DND-41 (cell line): ENCODE measurements around the gene FBRSL1.

Experiments used
- EZH2 ChIP-seq: IDR thresholded peaks from 3 replicates; pipeline ENCODE4 v1.6.1; 2012; ENCODE audit warnings: borderline replicate concordance, low read depth, mild to moderate bottlenecking, moderate library complexity, low read length, inconsistent platforms; ENCODE audit not compliant: severe bottlenecking
- TF ChIP-seq, protein P1 (sequence below): IDR thresholded peaks from 2 replicates; pipeline ENCODE4 v1.5.1; 2012; ENCODE audit warnings: borderline replicate concordance, low read length, moderate library complexity, mild to moderate bottlenecking; ENCODE audit not compliant: poor library complexity, severe bottlenecking; ENCODE audit errors: extremely low read depth

DNA sequence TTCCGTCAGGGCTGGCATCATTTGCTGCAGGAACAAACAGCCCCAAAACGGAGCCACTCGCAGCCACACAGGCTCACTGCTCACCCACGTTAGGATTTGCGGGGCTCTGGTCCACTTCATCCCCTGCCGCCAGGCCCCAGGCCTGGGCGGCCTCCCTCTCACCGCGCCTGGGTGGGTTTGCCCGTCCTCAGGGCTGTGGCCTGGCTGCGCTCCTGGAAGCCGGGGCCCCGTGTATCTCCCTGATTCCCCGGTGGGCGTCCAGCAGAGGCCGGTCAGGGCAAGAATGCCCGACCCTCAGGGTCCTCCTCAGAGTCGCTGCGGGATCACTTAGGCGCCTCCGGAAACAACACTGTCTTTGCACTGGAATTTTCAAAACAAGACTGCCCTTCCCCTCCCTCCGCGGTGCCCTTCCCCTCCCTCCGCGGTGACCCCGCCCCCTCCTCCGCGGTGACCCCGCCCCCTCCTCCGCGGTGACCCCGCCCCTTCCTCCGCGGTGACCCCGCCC lies 15.7 kb upstream of the FBRSL1 start:
- TF ChIP-seq, protein P1, sequence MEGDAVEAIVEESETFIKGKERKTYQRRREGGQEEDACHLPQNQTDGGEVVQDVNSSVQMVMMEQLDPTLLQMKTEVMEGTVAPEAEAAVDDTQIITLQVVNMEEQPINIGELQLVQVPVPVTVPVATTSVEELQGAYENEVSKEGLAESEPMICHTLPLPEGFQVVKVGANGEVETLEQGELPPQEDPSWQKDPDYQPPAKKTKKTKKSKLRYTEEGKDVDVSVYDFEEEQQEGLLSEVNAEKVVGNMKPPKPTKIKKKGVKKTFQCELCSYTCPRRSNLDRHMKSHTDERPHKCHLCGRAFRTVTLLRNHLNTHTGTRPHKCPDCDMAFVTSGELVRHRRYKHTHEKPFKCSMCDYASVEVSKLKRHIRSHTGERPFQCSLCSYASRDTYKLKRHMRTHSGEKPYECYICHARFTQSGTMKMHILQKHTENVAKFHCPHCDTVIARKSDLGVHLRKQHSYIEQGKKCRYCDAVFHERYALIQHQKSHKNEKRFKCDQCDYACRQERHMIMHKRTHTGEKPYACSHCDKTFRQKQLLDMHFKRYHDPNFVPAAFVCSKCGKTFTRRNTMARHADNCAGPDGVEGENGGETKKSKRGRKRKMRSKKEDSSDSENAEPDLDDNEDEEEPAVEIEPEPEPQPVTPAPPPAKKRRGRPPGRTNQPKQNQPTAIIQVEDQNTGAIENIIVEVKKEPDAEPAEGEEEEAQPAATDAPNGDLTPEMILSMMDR, result no peak
- no peak for TF ChIP-seq EZH2
